ENCODE measurements around the gene TMEM174.

TMEM174 gene

DNA sequence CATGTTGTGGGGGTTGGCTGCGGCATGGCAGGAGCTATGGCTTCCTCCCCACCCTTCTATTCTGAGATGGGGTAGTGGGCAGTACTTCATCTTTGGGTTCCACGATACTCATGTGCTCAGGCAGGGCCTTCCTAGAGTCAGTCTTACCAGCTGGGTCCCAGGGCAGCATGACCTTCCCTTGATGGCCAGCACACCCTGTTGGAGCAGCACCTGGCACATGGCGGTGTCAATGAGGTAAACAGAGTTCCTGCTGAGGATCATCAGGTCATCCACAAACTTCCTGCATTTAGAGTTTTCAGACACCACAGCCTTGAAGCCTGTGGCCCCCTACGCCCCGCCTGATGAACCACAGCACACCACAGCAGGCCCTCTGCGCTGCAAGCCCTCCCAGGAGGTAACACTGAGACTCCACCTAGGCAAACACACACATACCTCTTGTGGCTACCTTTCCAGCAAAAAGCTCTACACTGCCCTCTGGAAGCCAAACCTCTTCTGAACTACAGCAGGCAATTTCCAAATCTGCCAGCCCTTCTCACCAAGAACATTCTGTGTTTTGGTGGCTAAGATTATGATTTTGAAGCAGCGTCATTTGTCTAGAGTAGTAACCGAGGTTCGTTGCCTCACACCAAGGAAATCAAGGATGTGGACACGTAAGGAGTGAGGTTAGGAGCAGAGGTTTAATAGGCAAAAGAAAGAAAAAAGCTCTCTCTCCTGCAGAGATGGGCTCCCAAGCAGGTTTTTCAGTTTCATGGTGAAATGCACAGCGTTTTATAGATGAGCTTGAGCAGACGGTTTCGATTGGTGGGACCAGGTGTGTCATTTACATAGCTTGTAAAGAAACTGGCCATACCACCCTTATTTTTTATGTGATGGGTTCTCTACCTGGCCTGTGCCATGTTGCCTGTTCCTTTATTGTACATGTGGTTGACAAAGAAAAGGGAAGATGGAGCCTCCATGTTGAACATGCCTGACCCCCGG lies 20.3 kb upstream of the TMEM174 start:
- in situ Hi-C loops (cut with MboI; ENCODE audit: low sequenced_read_pairs): no loop called here

DNA sequence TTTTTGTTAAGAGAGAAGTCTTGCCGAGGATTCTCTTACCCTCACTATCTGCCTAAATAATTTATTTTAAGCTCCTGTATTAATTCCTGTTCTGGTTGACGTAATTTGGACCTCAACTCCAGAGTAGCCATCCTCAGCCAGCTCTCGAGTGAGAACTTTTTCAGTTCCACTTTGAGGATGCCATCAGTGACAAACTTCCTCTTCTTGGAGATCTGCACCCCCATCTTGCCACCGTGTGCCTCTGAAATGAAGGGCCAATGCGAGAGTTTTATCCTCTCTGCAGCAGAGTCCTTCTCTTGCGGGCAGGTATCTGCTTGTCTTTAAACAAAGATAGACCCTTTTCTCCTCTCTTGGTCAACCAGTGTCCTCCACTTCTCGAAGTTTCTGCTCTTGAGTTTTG lies 19.5 kb upstream of the TMEM174 start:
- in situ Hi-C loops (cut with MboI; ENCODE audit: low sequenced_read_pairs): no loop called here

DNA sequence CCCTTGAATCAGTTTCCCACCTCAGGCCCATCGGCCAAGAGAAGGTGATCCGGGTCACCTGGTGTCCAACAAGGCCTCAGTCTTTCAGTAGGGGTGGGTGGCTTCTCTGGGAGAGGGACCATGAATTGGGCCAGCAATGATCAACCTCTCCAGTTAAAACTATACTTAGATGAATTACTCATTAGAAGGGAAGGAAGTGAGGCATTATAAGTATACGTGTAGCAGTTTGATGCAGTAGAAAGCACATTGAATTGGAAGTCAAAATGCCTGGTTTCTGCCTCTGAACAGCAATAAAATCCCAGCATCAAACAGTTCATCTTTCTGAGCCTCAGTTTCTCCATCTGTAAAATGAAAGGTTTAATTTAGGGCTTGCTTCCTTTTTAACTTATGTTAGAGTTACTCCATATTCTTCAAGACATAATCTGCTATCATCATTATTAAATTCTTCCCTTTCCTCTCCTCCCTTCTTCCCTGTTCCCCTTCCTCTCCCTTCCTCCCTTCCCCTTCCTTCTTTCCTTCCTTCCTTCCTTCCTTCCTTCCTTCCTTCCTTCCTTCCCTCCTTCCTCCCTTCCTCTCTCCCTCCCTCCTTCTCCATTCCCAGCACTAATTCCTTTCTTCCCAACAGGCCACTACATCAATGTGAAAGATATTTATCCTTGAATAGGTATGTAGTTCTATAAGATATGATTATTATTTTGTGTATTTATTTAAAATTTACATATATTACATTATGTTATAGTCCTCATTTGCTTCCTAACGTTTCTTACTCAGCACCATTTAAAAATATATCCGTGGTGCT lies 18.6 kb upstream of the TMEM174 start:
- in situ Hi-C loops (cut with MboI; ENCODE audit: low sequenced_read_pairs): no loop called here

DNA sequence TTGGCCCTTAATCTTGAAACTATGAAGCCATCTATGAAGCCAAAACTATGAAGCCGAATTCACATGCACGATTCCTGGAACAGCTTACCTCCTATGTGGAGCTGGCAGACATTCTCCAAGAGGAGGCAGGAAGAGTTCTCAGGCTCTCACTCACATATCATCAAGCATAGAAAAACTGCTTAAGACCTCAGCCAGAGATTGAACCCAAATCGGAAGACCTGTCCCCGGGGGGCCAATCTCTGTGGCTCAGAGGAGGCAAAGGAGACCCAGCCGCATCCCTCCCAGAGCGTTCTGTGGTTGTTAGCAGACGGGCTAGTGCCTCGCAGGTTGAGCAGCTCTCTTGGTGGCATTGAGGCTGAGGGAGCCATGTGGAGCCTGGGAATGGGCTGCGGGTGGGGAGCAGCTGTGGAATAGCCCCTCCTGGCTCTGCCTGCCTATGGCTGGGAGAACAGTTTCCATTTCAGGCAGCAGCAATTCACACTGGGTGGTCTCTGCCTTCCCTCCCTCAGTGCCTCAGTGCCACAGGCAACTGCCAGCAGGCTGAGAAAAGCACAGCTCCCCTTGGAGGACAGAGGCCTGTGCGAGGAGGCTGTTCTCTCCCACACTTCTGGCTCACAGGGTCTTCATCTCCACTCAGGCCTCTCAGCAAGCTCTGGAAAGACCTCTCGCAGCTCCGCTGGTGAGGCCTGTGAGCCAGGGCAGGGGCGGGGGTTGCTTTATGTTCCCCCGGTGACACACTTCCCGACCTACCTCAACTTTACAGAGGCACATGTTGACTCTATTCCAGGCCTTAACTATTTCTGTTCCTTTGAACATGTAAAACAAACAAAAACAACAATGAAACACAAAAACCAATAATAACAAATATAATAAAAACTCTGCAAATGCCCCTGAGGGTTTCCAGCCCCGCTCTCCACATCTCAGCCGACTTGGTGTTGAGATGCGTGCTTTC lies 17.4 kb upstream of the TMEM174 start:
- in situ Hi-C loops (cut with MboI; ENCODE audit: low sequenced_read_pairs): no loop called here

DNA sequence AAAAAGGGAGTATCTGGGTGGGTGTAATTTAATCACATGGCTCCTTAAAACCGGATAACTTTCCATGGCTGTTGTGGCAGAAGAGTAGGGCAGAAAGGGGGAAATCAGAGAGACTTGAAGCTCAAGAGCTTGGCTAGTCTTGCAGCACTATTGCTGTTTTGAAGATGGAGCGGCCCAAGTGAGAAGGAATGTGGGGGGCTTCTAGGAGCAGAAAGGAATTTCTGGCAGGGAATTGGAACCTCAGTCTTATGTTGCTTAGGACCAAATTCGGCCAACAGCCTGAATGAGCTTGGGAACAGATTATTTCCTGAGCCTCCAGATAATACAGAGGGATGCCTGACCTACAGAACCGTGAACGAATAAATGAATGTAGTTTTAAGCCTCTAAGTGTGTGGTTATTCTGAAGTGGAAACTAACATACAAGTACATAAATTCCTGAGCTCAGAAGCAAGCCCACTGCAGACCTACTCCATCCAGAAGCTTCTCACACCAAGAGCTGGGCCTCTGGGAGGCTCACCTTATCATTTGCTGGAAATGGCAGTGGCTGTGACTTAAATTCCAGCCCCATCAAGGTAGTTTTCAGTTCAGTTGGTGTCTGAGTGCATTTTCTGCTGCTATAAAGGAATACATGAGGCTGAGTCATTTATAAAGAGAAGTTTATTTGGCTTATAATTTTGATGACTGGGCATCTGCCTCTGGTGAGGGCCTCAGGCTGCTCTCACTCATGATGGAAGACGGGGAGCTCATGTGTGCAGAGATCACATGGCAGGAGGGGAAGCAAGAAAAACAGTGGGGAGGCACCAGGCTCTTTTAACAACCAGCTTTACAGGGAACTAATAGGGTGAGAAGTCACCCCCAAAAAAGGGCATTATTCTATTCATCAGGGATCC lies 15.3 kb upstream of the TMEM174 start:
- in situ Hi-C loops (cut with MboI; ENCODE audit: low sequenced_read_pairs): no loop called here

DNA sequence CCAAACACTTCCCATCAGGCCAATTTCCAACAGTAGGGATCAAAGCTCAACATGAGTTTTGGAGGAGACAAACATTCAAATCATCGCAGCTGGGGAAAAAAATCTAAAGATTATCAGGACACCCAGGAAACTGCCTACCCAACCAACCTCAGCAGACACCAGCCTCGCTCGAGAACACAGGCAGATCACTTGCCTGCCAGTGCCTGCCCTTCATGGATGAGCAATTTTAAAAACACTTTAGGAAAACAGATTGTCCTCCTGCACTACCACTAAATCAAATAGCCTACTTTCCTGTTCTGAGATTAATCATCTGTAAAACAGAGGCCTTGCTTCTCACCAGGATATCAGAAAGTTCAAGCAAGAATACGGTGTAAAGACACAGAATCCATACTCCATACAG lies 14.7 kb upstream of the TMEM174 start:
- in situ Hi-C loops (cut with MboI; ENCODE audit: low sequenced_read_pairs): no loop called here

DNA sequence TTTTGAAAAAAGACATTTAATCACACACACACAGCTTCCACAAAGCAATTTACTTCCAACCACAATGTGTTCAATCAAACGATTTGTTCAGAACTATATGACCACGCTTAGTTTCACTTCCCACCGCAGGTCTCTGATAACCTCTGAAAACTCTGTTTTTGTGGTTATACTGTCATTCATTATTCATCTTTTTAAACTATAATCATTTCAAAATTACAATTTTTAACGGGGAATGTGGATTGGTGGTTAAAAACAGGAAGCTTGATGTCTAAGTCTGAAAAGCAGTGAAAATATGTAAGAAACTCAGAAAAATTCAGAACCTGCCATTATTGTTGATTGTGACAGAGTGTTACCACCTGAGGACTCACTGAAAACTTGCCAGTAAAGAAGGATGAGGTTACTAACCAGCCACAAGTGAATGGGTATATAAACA lies 12.7 kb upstream of the TMEM174 start:
- in situ Hi-C loops (cut with MboI; ENCODE audit: low sequenced_read_pairs): no loop called here

DNA sequence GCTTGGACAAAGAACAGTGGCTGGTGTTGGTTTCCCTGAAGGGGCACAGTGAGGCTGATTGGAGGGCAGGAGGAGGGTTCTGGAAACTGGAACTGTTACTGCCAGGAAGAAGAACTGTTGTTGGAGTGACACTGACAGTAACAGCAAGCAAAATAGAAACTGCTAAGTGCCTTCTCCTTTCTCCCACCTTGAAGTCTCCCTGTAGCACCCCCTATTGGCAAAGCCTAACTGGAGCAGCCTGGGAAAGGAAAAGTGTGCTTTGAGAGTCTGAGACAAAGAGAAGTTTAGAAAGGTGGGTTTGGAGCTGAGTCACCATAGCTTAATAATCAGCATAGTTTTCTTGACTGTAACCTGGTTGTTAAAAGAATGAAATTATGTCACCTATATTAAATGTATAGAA lies 2.5 kb upstream of the TMEM174 start:
- in situ Hi-C loops (cut with MboI; ENCODE audit: low sequenced_read_pairs): no loop called here

DNA sequence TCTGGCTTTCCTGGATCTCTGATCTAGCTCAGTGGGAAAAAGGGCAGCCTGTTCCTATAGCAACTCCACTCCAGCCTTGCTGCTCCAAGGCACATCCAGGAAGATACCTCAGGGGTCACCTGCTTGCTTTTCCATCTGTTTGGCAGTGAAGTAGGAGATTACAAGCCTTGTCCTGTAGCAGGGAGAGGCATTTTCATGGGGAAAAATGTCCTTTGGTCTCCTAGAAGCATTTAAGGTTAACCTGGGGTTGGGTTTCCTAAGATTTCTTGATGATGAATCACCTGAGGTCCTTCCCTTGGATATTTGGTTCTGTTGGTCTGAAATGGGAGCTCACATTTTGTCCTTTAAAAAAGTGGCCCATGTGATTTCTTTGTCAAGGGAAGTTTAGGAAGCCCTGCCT lies 1.5 kb upstream of the TMEM174 start:
- in situ Hi-C loops (cut with MboI; ENCODE audit: low sequenced_read_pairs): no loop called here

DNA sequence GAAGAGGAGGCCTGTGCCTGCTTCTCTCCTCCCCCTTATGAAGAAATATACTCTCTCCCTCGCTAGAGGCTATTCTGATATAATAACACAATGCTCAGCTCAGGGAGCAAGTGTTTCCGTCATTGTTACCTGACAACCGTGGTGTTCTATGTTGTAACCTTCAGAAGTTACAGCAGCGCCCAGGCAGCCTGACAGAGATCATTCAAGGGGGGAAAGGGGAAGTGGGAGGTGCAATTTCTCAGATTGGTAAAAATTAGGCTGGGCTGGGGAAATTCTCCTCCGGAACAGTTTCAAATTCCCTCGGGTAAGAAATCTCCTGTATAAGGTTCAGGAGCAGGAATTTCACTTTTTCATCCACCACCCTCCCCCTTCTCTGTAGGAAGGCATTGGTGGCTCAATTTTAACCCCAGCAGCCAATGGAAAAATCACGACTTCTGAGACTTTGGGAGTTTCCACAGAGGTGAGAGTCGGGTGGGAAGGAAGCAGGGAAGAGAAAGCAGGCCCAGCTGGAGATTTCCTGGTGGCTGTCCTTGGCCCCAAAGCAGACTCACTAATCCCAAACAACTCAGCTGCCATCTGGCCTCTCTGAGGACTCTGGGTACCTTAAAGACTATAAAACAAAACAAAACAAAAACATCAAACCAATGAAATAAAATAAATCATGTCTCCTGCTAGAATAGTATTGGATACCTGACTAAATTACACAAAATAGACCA lies 1.3 kb downstream of the TMEM174 start:
- in situ Hi-C loops (cut with MboI; ENCODE audit: low sequenced_read_pairs): no loop called here

DNA sequence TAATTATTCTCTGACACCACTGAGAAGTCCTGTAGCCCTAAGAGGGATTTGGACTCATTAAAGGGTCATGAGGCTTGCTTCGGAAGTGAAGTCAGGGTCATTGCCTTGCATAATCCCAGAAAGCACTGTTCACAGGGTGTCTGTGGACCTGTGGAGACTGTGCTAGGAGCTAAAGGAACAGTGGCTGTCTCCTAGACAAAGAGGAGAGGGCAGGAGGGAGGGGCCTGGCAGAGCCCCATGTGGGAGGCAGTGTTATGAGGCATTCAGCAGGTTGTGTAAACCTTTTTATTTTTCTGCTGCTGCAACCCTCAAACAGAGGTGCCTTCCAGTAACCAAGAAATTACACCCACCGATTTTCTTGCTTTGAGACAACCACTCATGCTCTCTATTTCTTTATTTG lies 3.3 kb downstream of the TMEM174 start:
- in situ Hi-C loops (cut with MboI; ENCODE audit: low sequenced_read_pairs): no loop called here

DNA sequence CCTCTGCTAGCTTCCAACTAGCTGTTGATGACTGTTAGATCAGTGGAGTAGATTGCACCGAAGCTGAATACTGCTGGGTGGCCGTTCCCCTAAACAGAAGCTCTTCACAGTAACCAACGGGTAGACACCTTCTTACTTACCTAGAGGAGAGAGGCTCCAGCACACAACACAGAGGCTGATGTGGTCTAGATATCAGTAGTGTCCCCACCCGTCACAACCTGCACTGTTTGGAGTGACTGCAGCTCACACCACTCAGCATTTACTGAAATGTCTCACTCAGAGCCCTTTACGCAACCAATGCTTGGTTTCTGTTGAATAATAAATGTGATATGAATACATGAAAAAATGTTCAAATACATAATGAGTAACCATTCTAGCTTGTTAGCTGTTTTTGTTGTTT lies 5.3 kb downstream of the TMEM174 start:
- in situ Hi-C loops (cut with MboI; ENCODE audit: low sequenced_read_pairs): no loop called here

DNA sequence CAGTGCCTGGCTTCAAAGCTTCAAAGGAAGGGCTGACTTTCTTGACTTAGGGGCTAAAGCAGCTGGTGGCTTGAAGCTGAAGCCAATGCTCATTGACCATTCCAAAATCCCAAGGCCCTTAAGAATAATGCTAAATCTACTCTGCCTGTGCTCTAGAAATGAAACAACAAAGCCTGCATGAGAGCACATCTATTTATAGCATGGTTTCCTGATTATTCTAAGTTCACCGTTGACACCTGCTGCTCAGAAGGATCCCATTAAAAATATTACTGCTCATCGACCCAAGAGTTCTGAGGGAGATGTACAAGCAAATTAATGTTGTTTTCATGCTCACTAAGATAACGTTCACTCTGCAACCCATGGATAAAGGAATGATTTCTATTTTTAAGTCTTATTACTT lies 6.7 kb downstream of the TMEM174 start:
- in situ Hi-C loops (cut with MboI; ENCODE audit: low sequenced_read_pairs): no loop called here

DNA sequence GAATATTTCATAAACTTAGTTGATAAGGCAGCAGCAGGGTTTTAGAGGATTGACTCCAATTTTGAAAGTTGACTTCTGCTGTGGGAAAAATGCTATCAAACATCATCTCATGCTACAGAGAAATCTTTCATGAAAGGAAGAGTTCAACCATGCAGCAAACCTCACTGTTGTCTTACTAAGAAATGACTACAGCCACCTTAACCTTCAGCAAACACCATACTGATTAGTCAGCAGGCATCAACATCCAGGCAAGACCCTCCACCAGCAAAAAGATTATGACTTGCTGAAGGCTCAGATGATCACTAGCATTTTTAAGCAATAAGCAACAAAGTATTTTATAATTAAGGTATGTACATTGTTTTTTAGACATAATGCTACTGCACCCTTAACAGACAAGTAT lies 7.6 kb downstream of the TMEM174 start:
- in situ Hi-C loops (cut with MboI; ENCODE audit: low sequenced_read_pairs): no loop called here

DNA sequence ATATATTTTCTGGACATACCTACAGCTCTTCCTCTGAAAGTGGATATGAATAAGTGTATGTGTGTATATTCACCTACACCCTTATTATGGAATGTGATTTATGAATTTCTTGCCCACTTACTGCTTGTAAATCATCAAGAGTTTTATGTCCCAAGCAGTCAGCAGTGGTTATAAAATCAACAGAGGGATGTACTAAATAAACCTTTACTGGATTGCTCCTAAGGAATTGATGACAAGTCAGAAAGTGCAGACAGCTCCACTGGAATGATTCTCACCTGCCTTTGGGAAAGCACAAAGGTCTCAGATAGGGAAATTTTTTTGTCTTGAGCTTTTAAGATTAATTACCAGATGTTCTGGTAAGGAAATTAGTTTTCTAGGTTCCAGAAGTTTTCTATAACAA lies 9.3 kb downstream of the TMEM174 start:
- in situ Hi-C loops (cut with MboI; ENCODE audit: low sequenced_read_pairs): no loop called here

DNA sequence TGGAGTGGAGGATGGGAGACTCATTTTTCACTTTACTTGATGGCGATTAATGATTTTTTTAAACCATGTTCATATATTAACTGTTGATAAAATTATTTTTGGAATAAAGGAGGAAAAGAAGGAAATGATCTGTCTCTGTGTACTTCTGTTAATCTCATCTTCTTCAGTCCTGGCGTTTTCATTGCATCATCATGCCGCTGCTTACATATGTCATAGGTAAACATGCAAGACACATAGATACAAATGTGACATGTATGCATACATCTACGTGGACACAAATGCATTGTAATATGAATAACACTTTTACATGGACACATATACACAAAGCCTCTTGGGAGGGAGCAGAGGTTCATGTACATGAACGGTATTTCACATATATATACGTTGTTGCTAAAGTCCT lies 10.0 kb downstream of the TMEM174 start:
- in situ Hi-C loops (cut with MboI; ENCODE audit: low sequenced_read_pairs): no loop called here

DNA sequence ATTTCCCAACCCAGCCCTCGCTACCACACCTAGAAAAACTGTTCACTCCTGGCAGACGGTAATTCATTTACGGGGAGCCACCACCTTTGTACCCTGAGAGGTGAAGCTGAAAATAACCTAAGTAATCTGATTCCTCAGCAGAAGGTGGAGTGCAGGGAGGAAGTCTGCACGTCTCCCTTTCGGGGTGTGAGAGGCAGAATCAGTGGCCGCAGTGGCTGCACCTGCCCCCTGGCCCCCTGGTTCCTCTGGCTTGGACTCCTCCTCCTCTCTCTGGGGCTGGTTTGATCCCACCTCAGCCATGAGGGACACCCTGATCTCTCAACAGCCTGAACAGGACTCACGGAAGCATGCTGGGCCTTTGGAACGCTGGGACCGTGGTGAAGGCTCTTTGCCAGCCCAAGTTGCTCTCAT lies 10.5 kb downstream of the TMEM174 start:
- in situ Hi-C loops (cut with MboI; ENCODE audit: low sequenced_read_pairs): no loop called here

DNA sequence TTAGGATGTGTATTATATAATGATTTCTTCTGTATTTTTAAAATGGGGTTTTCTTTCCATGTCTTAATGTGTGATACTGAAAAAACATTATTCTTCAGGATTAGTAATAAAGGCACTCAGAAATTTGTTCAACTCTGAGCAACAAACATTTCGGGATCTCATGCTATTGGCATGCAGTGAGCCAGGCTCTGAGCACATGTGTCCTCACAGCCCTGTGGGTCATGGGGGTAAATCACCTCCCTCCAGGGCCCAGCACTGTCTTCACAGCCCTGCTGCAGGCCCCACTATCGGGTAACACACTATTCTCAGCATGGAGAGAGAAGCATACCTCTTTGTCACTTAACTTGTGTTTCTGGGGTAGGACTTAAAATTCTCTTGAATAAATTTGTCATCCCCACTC lies 14.0 kb downstream of the TMEM174 start:
- in situ Hi-C loops (cut with MboI; ENCODE audit: low sequenced_read_pairs): no loop called here
